Mucosa of stomach (tissue), 1 donor: Measurements from ENCODE around the gene LHFPL6.

ENCODE experiments used
- H3K27me3 ChIP-seq: one replicate; pipeline ENCODE4 v1.7.0; 2013; ENCODE audit warnings: mild to moderate bottlenecking, low read length; ENCODE audit not compliant: control insufficient read depth, insufficient read depth
- H3K36me3 ChIP-seq: one replicate; pipeline ENCODE4 v1.7.0; 2013; ENCODE audit warnings: low read length; ENCODE audit not compliant: control insufficient read depth, insufficient read depth
- H3K4me1 ChIP-seq: one replicate; pipeline ENCODE4 v1.7.0; 2013; ENCODE audit warnings: mild to moderate bottlenecking, low read length; ENCODE audit not compliant: control insufficient read depth, insufficient read depth
- H3K4me3 ChIP-seq: one replicate; pipeline ENCODE4 v1.7.0; 2013; ENCODE audit warnings: low read length
- H3K9ac ChIP-seq: one replicate; pipeline ENCODE4 v1.7.0; 2013; ENCODE audit warnings: mild to moderate bottlenecking, low read length, moderate library complexity
- H3K9me3 ChIP-seq: one replicate; pipeline ENCODE4 v1.7.0; 2013; ENCODE audit warnings: mild to moderate bottlenecking, low read length, moderate library complexity; ENCODE audit not compliant: control insufficient read depth
- donor health status: Pancreatic carcinoma.

LHFPL6 gene

DNA sequence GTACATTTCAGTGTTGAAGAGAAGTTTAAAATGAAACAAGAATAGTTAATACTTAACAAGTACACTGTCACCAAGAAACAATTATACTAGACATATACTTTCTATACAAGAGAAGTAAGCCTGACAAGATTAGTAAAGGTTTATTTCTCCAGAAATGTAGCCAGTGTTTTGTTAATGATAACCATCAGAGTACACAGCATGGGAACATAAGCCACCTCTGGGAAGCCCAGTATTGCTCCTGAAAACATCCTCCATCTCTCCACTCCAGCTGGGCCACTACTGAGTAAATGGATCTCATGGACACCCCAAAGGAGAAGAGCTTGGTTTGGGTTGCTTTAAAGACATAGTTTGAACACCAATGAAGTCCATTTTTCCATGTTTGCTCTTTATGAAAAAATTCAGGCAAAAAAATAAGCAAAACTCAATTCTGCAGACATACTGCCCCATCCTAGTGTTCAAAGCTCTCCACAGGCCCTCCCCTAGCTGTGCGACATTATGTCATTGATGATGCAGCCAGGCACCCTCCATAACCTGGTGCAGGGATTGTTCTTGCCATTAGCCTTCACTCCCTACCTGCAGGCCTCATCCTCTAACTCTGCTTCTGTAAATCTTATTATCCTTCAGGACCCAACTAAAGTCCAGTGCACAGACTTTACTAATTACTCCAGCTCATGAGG is 61.9 kb downstream of the LHFPL6 start:
- no peaks in the 10 kb centered on the region for H3K4me1 ChIP-seq
- no peaks in the 10 kb centered on the region for H3K9me3 ChIP-seq
- no peak overlapping the region for H3K9ac ChIP-seq
- H3K27me3 ChIP-seq = no peaks in the 10 kb centered on the region
- no peaks in the 10 kb centered on the region for H3K36me3 ChIP-seq
- H3K4me3 ChIP-seq = no peak overlapping the region

DNA sequence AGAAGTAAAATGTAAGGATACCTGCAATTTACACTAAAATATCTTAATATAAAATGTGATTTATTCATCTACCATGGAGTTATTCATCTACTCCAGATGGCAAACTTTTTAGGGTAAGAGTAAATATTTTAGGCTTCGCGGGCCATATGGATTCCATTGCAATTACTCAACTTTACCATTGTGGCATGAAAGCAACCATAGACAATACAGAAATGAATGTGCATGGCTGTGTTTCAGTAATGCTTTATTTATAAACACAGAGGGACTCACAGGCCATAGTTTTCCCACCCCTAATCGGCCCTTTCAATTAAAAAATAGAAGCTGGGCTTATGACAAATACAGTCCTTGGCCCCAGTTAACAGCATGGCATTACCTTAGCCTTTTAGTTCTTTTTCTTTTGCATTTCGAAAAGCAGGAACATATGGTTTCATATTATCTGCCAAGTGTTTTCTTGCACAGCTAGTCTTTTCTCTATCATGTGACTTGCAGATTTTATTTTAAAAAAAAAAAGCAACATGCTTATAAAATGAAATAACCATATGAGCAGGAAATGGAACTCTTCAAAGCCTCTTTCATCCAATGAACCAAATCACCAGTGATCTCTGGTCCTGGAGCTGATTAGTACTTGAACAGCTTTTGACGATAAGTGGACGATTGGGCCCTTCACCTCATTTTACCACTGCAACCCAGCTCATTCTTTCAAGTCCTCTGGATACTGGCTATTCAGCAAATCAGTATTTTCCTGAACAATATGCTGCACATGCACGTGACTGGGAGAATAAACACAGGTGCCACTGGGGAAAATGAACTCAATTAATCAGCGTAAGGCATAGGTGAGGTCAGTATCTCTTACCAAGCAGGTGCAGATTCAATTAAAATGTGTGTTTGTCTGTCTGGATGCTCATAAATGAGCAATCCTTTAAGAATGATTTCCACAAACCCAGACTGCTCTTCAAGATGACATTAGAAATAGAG is 63.9 kb downstream of the LHFPL6 start:
- no peaks in the 10 kb centered on the region for H3K36me3 ChIP-seq
- H3K4me1 ChIP-seq = no peaks in the 10 kb centered on the region
- H3K27me3 ChIP-seq = no peaks in the 10 kb centered on the region
- no peak overlapping the region for H3K4me3 ChIP-seq
- no peaks in the 10 kb centered on the region for H3K9me3 ChIP-seq
- no peak overlapping the region for H3K9ac ChIP-seq

GRCh38 chr13:39536906-39537305 is 66.1 kb downstream of the LHFPL6 start:
- Histone ChIP-seq H3K27me3 (no peaks in the 10 kb centered on the region), H3K9ac (no peak overlapping the region), H3K4me1 (no peaks in the 10 kb centered on the region), H3K4me3 (no peak overlapping the region), H3K36me3 (no peaks in the 10 kb centered on the region), H3K9me3 (no peaks in the 10 kb centered on the region)

DNA sequence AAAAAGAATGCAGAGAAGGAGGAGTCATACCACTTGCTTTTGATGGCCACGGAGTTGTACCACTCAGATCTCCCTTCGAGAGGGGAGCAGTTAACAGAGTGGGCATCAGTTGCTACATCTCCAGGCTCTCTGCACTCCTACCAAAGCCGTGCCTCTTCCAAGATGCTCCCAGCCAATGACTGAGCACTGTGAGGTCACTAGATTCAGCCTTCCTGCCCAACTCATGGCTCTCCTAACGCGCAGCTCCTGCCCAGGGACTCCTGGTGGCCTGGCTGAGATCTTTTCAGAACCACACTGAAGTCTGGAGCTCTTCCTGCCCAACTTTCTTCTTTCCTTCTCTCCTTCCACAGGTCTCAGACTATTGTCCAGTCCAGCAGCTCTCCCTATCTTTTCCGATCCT is 66.7 kb downstream of the LHFPL6 start:
- H3K9ac ChIP-seq = no peak overlapping the region
- H3K9me3 ChIP-seq = no peaks in the 10 kb centered on the region
- H3K4me1 ChIP-seq = no peaks in the 10 kb centered on the region
- H3K27me3 ChIP-seq = no peaks in the 10 kb centered on the region
- H3K4me3 ChIP-seq = no peak overlapping the region
- no peaks in the 10 kb centered on the region for H3K36me3 ChIP-seq

- H3K4me3 ChIP-seq = no peak overlapping the region
- H3K9ac ChIP-seq = no peak overlapping the region
- H3K36me3 ChIP-seq = no peaks in the 10 kb centered on the region
- H3K4me1 ChIP-seq = no peaks in the 10 kb centered on the region
- no peaks in the 10 kb centered on the region for H3K9me3 ChIP-seq
- no peaks in the 10 kb centered on the region for H3K27me3 ChIP-seq
Observed at GRCh38 chr13:39533651-39534150, 69.3 kb downstream of the LHFPL6 start.

DNA sequence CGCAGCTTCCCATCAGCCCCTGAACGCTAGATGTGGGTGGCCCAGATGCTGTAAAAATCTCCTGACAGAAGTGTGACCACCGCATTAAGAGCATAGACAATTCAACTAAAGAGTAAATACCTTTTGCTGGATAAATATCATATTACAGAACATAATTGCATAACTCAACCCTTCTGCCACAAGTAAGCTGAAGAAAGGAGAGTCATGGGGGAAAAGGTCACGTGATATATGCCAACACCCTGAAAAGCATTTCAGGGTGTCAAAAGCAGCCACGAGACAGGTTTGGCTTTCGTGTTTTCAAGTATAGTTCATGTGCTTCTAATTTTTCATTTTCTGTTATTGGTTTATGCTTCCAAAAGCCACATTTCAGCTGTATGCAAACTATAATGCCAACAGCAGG is 71.3 kb downstream of the LHFPL6 start:
- no peaks in the 10 kb centered on the region for H3K36me3 ChIP-seq
- H3K27me3 ChIP-seq = no peaks in the 10 kb centered on the region
- H3K4me1 ChIP-seq = no peaks in the 10 kb centered on the region
- H3K9me3 ChIP-seq = no peaks in the 10 kb centered on the region
- H3K9ac ChIP-seq = no peak overlapping the region
- H3K4me3 ChIP-seq = no peak overlapping the region

GRCh38 chr13:39530916-39531315 is 72.1 kb downstream of the LHFPL6 start:
- no peaks in the 10 kb centered on the region for H3K9me3 ChIP-seq
- H3K4me3 ChIP-seq = no peak overlapping the region
- H3K27me3 ChIP-seq = no peaks in the 10 kb centered on the region
- H3K36me3 ChIP-seq = no peaks in the 10 kb centered on the region
- H3K9ac ChIP-seq = no peak overlapping the region
- no peaks in the 10 kb centered on the region for H3K4me1 ChIP-seq

- no peak overlapping the region for H3K4me3 ChIP-seq
- H3K4me1 ChIP-seq = no peaks in the 10 kb centered on the region
- H3K9ac ChIP-seq = no peak overlapping the region
Observed at GRCh38 chr13:39528661-39528980, 74.4 kb downstream of the LHFPL6 start.

GRCh38 chr13:39527961-39528660 is 74.9 kb downstream of the LHFPL6 start:
- no peaks in the 10 kb centered on the region for H3K4me1 ChIP-seq
- no peaks in the 10 kb centered on the region for H3K36me3 ChIP-seq
- no peaks in the 10 kb centered on the region for H3K9me3 ChIP-seq
- no peak overlapping the region for H3K4me3 ChIP-seq
- no peak overlapping the region for H3K9ac ChIP-seq
- H3K27me3 ChIP-seq = no peaks in the 10 kb centered on the region

More at GRCh38 chr13:39528661-39528980, 74.4 kb downstream of the LHFPL6 start:
- H3K27me3 ChIP-seq = no peaks in the 10 kb centered on the region
- no peaks in the 10 kb centered on the region for H3K9me3 ChIP-seq
- H3K36me3 ChIP-seq = no peaks in the 10 kb centered on the region

GRCh38 chr13:39527301-39527700 is 75.7 kb downstream of the LHFPL6 start:
- Histone ChIP-seq H3K4me1 (no peaks in the 10 kb centered on the region), H3K4me3 (no peak overlapping the region), H3K36me3 (no peaks in the 10 kb centered on the region), H3K27me3 (no peaks in the 10 kb centered on the region), H3K9me3 (no peaks in the 10 kb centered on the region), H3K9ac (no peak overlapping the region)

DNA sequence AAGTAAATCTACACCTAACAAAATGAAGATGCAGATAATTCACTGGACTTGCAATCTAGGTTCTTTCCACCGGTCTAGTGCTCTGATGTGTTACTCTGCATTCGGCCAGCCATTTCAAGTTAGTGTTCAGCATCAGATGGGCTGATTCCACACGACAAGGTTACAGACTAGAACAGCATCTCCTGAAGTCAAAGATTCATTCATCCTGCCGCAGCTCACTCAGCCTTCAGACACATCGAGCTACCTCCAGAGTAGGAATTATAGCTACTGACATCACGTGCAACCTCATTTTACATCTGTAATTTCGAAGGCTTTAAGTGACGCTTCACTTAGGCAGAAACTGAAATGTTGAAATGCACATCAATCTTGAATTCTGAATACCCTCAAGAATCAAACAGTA is 76.5 kb downstream of the LHFPL6 start:
- Histone ChIP-seq H3K36me3 (no peaks in the 10 kb centered on the region), H3K9ac (no peak overlapping the region), H3K4me1 (no peaks in the 10 kb centered on the region), H3K4me3 (no peak overlapping the region), H3K9me3 (no peaks in the 10 kb centered on the region), H3K27me3 (no peaks in the 10 kb centered on the region)

DNA sequence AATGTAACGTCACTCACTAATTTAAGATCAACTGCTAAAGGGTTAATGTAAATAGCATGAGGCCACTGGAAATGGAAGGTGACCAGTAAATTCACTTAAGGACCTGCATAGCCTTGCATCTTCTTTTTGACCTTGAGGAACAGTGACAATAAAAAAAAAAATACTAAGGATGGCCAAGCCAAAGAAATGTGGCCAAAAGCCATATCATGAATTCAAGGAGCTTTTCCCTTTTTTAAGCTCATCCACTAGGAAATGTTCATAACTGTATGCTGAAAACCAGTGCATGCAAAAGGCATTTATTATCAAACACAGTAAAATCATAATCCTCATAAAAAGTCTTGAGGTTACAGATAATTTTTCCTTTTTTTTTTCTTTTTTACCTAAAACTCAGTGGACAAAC is 77.5 kb downstream of the LHFPL6 start:
- Histone ChIP-seq H3K4me1 (no peaks in the 10 kb centered on the region), H3K4me3 (no peak overlapping the region), H3K36me3 (no peaks in the 10 kb centered on the region), H3K9me3 (no peaks in the 10 kb centered on the region), H3K27me3 (no peaks in the 10 kb centered on the region), H3K9ac (no peak overlapping the region)
